IMR-90 (cell line): ENCODE data around the gene TPGS2.

ENCODE experiments used
- TF ChIP-seq, protein P1 (sequence below): fragments of 150-350 bp; IDR thresholded peaks from 2 replicates; pipeline ENCODE4 v1.6.1; 2016; ENCODE audit warnings: low read depth, mild to moderate bottlenecking, low read length, moderate library complexity, borderline replicate concordance
- TF ChIP-seq, protein P2 (sequence below): conservative IDR thresholded peaks from 2 replicates; pipeline ENCODE4 v1.5.1; 2012; ENCODE audit warnings: mild to moderate bottlenecking, low read depth, low read length, improper control_type of control experiment

DNA sequence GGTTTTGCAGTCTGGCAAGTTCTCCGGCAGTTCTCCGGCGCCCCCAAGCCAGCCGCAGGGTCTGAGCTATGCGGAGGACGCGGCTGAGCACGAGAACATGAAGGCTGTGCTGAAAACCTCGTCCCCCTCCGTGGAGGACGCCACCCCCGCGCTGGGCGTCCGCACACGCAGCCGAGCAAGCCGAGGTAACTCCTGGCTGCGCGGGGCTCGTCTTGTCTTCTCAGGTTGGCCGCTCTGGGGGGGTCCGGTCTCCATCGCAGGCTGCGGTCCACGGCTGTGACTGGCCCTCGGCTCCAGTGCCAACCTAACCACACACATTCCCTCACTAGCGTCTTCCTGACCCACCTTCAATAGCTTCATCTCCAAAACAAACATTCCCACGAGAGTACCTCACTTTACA lies 68.2 kb downstream of the TPGS2 start:
- TF ChIP-seq, protein P1, sequence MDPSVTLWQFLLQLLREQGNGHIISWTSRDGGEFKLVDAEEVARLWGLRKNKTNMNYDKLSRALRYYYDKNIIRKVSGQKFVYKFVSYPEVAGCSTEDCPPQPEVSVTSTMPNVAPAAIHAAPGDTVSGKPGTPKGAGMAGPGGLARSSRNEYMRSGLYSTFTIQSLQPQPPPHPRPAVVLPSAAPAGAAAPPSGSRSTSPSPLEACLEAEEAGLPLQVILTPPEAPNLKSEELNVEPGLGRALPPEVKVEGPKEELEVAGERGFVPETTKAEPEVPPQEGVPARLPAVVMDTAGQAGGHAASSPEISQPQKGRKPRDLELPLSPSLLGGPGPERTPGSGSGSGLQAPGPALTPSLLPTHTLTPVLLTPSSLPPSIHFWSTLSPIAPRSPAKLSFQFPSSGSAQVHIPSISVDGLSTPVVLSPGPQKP, result no peak
- TF ChIP-seq, protein P2, sequence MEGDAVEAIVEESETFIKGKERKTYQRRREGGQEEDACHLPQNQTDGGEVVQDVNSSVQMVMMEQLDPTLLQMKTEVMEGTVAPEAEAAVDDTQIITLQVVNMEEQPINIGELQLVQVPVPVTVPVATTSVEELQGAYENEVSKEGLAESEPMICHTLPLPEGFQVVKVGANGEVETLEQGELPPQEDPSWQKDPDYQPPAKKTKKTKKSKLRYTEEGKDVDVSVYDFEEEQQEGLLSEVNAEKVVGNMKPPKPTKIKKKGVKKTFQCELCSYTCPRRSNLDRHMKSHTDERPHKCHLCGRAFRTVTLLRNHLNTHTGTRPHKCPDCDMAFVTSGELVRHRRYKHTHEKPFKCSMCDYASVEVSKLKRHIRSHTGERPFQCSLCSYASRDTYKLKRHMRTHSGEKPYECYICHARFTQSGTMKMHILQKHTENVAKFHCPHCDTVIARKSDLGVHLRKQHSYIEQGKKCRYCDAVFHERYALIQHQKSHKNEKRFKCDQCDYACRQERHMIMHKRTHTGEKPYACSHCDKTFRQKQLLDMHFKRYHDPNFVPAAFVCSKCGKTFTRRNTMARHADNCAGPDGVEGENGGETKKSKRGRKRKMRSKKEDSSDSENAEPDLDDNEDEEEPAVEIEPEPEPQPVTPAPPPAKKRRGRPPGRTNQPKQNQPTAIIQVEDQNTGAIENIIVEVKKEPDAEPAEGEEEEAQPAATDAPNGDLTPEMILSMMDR, result no peak
